K562 (cell line): Measurements from ENCODE around the gene KRTCAP2. TPM values are rescaled to one million over a fixed set of nuclear protein-coding genes. Genes with fewer than 3 reads are reported as not detected.
"Not testable (repeated sequence)": the region's sequence is repeated elsewhere in the genome, so short reads cannot be mapped to it uniquely, and the experiment has no call there.

Experiments used
- ATAC-seq: fragments of 200-7000 bp; cut with Tn5 transposase; 3 replicates; pipeline ENCODE4 v1.9.1; 2020; ENCODE audit warnings: moderate library complexity
- BruUV-seq: library from RNA; stranded (reverse); fragments of 400-500 nt; replicated peaks from 2 replicates; lab custom pipeline; 2021; lab: Mats Ljungman, UMichigan
- CTCF ChIA-PET: fragments of 300-600 bp; formaldehyde crosslinking; extraction: SDS; loops from one replicate; lab custom pipeline; 2021; ENCODE audit warnings: low intra/inter-chr PET ratio; lab: Yijun Ruan, JAX
- POLR2A ChIA-PET: fragments of 300-600, 350-650 bp; sonication (Branson Sonifier 250); formaldehyde crosslinking; extraction: SDS; loops from one replicate; lab custom pipeline; 2021; ENCODE audit warnings: antibody characterized with exemption, inconsistent platforms; lab: Yijun Ruan, JAX
- DNase-seq, 4 experiments: peaks; one replicate each; pipeline versions ENCODE4 v3.0.0 to v3.0.0-alpha.2; 2011 to 2018; ENCODE audit warnings: low spot score in 3 of 4, mixed read lengths in 3 of 4; ENCODE audit errors: extremely low read depth in 1 of 4
- FAIRE-seq: peaks from 2 replicates; lab custom pipeline; 2011; peaks lifted over from hg19 to GRCh38; lab: Jason Lieb, UNC
- H2AFZ ChIP-seq: 2 replicates; pipeline ENCODE4 v1.6.0; 2011; ENCODE audit warnings: low read depth, low read length, control low read depth, inconsistent platforms
- H3K27ac ChIP-seq: fragments of 200-600 bp; 3 replicates; pipeline ENCODE4 v1.8.0; 2011; ENCODE audit warnings: low read depth, mild to moderate bottlenecking, control low read depth, inconsistent platforms, low read length, moderate library complexity, mixed read lengths; ENCODE audit errors: extremely low read depth
- H3K27me3 ChIP-seq, 2 experiments: fragments of 300-600 bp in 1 of 2; 2 replicates in 1 of 2; 3 replicates in 1 of 2; pipeline versions ENCODE4 v1.6.0 to v1.8.0; 2011; ENCODE audit warnings: inconsistent platforms in 2 of 2, low read length in 2 of 2, mild to moderate bottlenecking in 1 of 2, mixed read lengths in 1 of 2, moderate library complexity in 1 of 2; ENCODE audit not compliant: control insufficient read depth in 2 of 2, insufficient read depth in 2 of 2
- H3K36me3 ChIP-seq: fragments of 300-600 bp; 3 replicates; pipeline ENCODE4 v1.8.0; 2011; ENCODE audit warnings: mild to moderate bottlenecking, low read length, inconsistent platforms; ENCODE audit not compliant: control insufficient read depth, insufficient read depth
- H3K4me1 ChIP-seq, 2 experiments: fragments of 200-600 bp in 1 of 2; replicated peaks in 1 of 2; 2 replicates in 1 of 2; 3 replicates in 1 of 2; pipeline versions ENCODE4 v1.5.1 to v1.8.0; 2011; ENCODE audit warnings: inconsistent platforms in 2 of 2, low read length in 2 of 2, mild to moderate bottlenecking in 1 of 2, mixed read lengths in 1 of 2, moderate library complexity in 1 of 2; ENCODE audit not compliant: control insufficient read depth in 2 of 2, insufficient read depth in 2 of 2
- H3K4me2 ChIP-seq: 2 replicates; pipeline ENCODE4 v1.6.1; 2011; ENCODE audit warnings: low read length, control low read depth, inconsistent platforms, mixed read lengths; ENCODE audit not compliant: insufficient read depth
- H3K4me3 ChIP-seq: fragments of 200-600 bp; sonication (generic), shearing (Covaris generic); 2 replicates; pipeline ENCODE4 v1.5.1; 2016; ENCODE audit warnings: control low read depth, inconsistent platforms
- H3K79me2 ChIP-seq: fragments of 200-600 bp; 3 replicates; pipeline ENCODE4 v1.8.0; 2011; ENCODE audit warnings: low read length, inconsistent platforms; ENCODE audit not compliant: control insufficient read depth, insufficient read depth
- H3K9ac ChIP-seq, 2 experiments: 2 replicates each; pipeline versions ENCODE4 v1.6.0 to v1.6.1; 2011; ENCODE audit warnings: low read depth in 2 of 2, low read length in 2 of 2, control low read depth in 1 of 2, inconsistent platforms in 1 of 2, mild to moderate bottlenecking in 1 of 2, mixed read lengths in 1 of 2; ENCODE audit not compliant: insufficient read depth in 1 of 2
- H3K9me1 ChIP-seq: one replicate; pipeline ENCODE4 v1.6.0; 2011; ENCODE audit warnings: inconsistent platforms, mild to moderate bottlenecking, low read length, moderate library complexity; ENCODE audit not compliant: control insufficient read depth, insufficient read depth
- H3K9me3 ChIP-seq: replicated peaks from 2 replicates; pipeline ENCODE4 v1.5.1; 2011; ENCODE audit warnings: low read depth, low read length, inconsistent platforms; ENCODE audit not compliant: control insufficient read depth, insufficient read depth
- H4K20me1 ChIP-seq: replicated peaks from 2 replicates; pipeline ENCODE4 v1.6.1; 2011; ENCODE audit warnings: low read length, inconsistent platforms, mixed read lengths; ENCODE audit not compliant: control insufficient read depth, insufficient read depth
- ARNT ChIP-seq, 2 experiments: fragments of 450-650 bp; IDR thresholded peaks; 2 replicates each; pipeline ENCODE4 v1.6.1; 2016; ENCODE audit warnings: mild to moderate bottlenecking in 1 of 2
- CEBPB ChIP-seq: fragments of 450-650 bp; IDR thresholded peaks from 2 replicates; pipeline ENCODE4 v1.6.1; 2016; ENCODE audit warnings: missing genetic modification characterization, missing compliant biosample characterization
- KDM5B ChIP-seq: fragments of 200-600 bp; sonication (generic); IDR thresholded peaks from 2 replicates; pipeline ENCODE4 v1.6.1; 2012; ENCODE audit warnings: low read depth, mild to moderate bottlenecking, moderate library complexity, low read length, control low read depth, inconsistent platforms; ENCODE audit not compliant: insufficient replicate concordance
- REST ChIP-seq, 2 experiments: fragments of 450-650 bp; formaldehyde crosslinking in 1 of 2; IDR thresholded peaks; 2 replicates each; pipeline versions ENCODE4 v1.4.0 to v1.6.1; 2014 to 2020; ENCODE audit warnings: mild to moderate bottlenecking in 2 of 2, borderline replicate concordance in 1 of 2, low read depth in 1 of 2
- SMARCA4 ChIP-seq: fragments of 450-650 bp; IDR thresholded peaks from 2 replicates; pipeline ENCODE4 v1.6.1; 2016
- WGBS: fragments of 100-300 bp; shearing (Covaris generic); methylation state at CpG from one replicate; pipeline ENCODE4 v1.1.6; 2016; ENCODE audit warnings: low coverage, mixed read lengths; ENCODE audit not compliant: insufficient coverage; ENCODE audit errors: missing lambda C conversion rate; 5-methylcytosine and 5-hydroxymethylcytosine counted together
- in situ Hi-C: fragments of 300-500 bp; cut with MboI; formaldehyde crosslinking; loops from 4 replicates; pipeline ENCODE4 v1.15.0; 2018; ENCODE audit warnings: inconsistent platforms, mixed read lengths
- intact Hi-C: fragments of 100-400 bp; cut with micrococcal nuclease; formaldehyde crosslinking; loops from 2 replicates; pipeline ENCODE4 v1.14.2; 2022
- polyA plus RNA-seq, 8 experiments: library from polyadenylated mRNA; depleted of rRNA in 4 of 8; stranded (reverse) in 5 of 8; unstranded in 3 of 8; fragments of >200 nt; fragmentation: Nextera tagmentation in 2 of 8; fragmentation: Illumina TruSeq in 1 of 8; extraction: Ambion mirVana in 2 of 8; extraction: Trizol in 1 of 8; gene quantifications; 2 replicates each; pipeline versions ENCODE4 v1.2.1 to v1.2.3, GENCODE V29; 2011 to 2014; ENCODE audit warnings: inconsistent platforms in 1 of 8, missing spikeins in 1 of 8
- total RNA-seq, 7 experiments: library from RNA; depleted of rRNA in 6 of 7; stranded (reverse); fragments of >200 nt in 6 of 7; fragmentation: Illumina TruSeq in 2 of 7; extraction: Trizol in 2 of 7; gene quantifications; 2 replicates each; pipeline versions ENCODE4 v1.2.1 to v1.2.3, GENCODE V29; 2011 to 2021; ENCODE audit warnings: low replicate concordance in 1 of 7

The KRTCAP2 gene
- total and polyA plus RNA-seq, 9 of the 15 experiments (the other 6 are each of a cell fraction or from before 2014, with no cell fraction given), result 126 to 436 (median 244) TPM

- FAIRE-seq, result not testable (repeated sequence)
- POLR2A ChIA-PET, result interaction anchor here (0.8 to 1.4 kb wide), 6 partner anchors 11 to 105 kb away, joined by 3 to 9 read pairs (median 4); no protein-coding TSS in a partner anchor
Measured at GRCh38 chr1:155168105-155168445, 5.0 kb downstream of the KRTCAP2 start.

More at GRCh38 chr1:155168105-155168445, 5.0 kb downstream of the KRTCAP2 start:
- not testable (repeated sequence) for ATAC-seq; TF ChIP-seq REST (IDR thresholded peaks at IDR 0.05; ENCODE audit: borderline replicate concordance)
- in situ Hi-C loops, result loop anchor here (5.0 kb wide), 1 partner anchor 76 kb away; no protein-coding TSS in a partner anchor
- H3K79me2 ChIP-seq, result peaks cover 15% of the 10 kb centered on the region
- TF ChIP-seq REST (CRISPR knock-in tag; IDR thresholded peaks at IDR 0.05; ENCODE audit: low read depth) (0 out of 2 replicates have a peak, but pooled peaks have one; percentile 5), CEBPB (tag) (peak; percentile 74), ARNT (IDR thresholded peaks at IDR 0.05) (0 out of 4 replicates have a peak, but pooled peaks of 1 of the 2 experiments have one; percentile 20), SMARCA4 (0 out of 2 replicates have a peak, but pooled peaks have one; percentile 2), KDM5B (peak; percentile 9)
- TF ChIP-seq, all 486 proteins: peak for 5; not testable (repeated sequence) for 481
- H4K20me1 ChIP-seq, H3K9ac ChIP-seq, H3K27ac ChIP-seq, H3K27me3 ChIP-seq, DNase-seq, H3K4me3 ChIP-seq, H3K9me1 ChIP-seq, H2AFZ ChIP-seq, BruUV-seq, H3K4me2 ChIP-seq, H3K9me3 ChIP-seq: not testable (repeated sequence)
- Histone ChIP-seq H3K4me1 (peaks cover 10 to 17% of the 10 kb centered on the region in 2 experiments; a peak in 4 of 5 replicates), H3K36me3 (peaks cover 35% of the 10 kb centered on the region)
- CTCF ChIA-PET, result interaction anchor here (0.7 to 4.4 kb wide), 6 partner anchors 47 to 83 kb away, joined by 3 to 59 read pairs (median 18); no protein-coding TSS in a partner anchor
- 36% methylated on average over 4 of the region's 4 CpGs for WGBS
- intact Hi-C loops, result loop anchor here (5.0 kb wide), 1 partner anchor 56 kb away; no protein-coding TSS in a partner anchor
